ENCODE measurements around the gene CNTLN.
"Not testable (repeated sequence)": the region's sequence is repeated elsewhere in the genome, so short reads cannot be mapped to it uniquely, and the experiment has no call there.

The CNTLN gene

DNA sequence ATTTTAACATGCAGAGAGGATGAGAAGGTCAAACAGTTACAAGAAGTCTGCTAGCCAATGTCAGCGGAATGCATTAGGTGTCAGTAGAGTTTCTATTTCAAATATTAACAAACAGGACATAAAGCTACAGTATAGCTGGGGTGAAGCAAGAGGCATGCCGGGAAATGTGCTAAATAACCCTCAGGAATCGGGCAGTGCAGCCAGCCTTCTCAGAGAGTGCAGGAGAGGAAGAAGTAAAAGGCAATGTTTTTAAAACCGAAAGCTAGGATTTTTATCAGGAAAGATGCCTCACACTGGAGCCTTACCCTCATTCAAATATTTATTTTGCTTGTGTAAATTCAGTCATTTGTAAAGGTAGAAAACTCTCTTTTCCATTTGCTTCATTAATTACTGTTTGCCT, 384.9 kb downstream of the CNTLN start:
- DNase-seq (ENCODE audit: low spot score), result no peak

DNA sequence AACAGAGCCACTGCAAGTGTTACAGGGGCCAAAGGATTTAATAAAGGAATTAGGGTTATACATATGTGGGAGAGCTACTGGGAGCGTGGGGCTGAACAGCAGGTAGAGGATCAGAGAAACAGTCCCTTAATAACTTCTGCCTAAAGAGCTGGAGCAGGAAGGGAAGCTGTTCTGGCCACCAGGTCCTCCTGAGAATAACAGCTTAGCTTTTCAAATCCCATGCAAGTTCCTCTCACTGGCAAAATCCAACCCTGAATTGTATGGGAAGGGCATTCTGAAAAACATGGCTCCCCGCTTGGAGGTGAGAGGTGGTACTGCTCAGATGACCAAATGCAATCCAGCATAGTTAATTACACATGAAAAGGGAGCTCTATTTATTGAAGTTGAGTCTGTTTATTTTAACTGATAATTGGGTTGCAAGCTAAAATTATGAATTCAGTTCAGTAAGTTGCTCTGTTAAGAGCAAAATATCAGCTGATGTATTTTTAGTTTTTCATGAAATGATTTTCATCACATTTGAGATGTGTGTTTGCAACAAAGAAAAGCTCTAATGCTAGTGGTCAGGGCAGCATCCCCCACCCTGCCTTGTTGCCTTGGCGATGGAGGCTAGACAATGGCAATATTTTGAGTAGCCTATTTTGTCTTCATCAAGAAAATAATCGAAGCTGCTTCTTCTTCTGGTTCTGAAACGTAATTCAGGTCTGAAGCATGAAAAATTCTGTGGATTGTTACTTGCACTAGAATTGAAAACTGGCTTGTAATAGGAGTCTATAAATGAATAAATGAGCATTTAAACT, 385.6 kb downstream of the CNTLN start:
- DNase-seq (ENCODE audit: low spot score), result no peak

DNA sequence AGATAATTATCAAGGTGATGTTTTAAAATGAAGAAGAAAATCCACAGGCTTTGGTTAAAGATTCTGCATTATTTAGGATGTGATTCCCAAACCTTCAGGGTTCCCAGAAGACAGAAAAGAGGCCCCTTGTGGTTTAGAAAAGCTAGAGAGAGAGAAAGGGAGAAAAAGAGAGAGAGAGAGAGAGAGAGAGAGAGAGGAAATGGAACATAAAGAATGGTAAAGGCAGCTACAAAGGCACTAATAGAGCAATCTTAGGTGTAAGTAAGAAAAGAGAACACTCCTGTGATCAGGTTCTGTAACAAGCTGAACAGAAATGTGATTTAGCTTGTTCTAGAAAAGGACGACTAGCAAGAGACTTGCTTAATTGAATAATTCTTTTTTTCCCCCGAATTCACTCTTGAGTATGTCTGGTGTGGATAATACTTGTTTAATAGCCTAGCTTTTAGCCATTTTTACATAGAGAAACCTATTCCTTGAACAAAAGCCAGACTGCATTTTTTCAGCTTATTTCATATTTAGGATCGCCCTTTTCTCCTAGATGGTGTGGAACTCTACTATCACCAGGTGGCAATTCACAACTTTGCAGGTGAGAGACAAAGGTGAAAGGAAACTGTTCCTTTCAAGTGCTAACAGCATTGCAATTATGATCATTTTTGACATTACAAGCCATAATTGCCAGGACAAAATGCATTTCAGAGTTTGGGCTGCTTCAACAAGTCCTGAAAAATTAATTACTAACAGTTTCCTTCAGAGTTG, 386.4 kb downstream of the CNTLN start:
- no peak for DNase-seq (ENCODE audit: low spot score)

DNA sequence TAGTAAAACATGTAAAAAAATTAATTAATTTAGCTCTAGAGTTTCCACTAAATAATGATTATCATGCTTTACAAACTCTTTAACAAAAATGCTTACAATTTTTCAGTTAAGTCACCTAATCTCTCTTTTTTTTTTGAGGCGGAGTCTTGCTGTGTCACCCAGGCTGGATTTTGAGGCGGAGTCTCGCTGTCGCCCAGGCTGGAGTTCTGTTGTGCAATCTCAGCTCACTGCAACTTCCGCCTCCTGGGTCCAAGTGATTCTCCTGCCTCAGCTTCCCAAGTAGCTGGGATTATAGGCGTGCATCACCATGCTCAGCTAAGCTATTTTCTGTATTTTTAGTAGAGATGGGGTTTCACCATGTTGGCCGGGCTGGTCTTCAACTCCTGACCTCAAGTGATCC, 391.9 kb downstream of the CNTLN start:
- not testable (repeated sequence) for DNase-seq (ENCODE audit: low spot score)

DNA sequence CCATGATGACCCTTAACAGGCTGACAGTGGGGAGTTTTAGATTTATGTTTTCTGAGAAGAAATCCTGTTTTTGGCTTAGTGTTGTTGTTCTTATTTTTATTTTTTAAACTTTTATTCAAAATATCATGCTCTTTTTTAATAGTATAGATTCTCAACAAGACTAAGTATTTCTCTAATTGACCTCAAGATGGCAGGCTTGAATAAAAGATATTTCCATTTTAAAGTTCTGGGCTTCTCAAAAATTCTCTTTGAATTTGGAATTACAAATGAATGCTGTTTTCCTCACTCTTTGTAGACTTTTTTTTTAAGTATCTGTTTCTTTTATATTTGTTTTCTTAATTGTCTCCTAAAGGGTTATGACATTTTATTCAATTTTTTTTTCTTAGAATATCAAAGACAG, 394.0 kb downstream of the CNTLN start:
- peak; percentile 47 for DNase-seq (ENCODE audit: low spot score)

DNA sequence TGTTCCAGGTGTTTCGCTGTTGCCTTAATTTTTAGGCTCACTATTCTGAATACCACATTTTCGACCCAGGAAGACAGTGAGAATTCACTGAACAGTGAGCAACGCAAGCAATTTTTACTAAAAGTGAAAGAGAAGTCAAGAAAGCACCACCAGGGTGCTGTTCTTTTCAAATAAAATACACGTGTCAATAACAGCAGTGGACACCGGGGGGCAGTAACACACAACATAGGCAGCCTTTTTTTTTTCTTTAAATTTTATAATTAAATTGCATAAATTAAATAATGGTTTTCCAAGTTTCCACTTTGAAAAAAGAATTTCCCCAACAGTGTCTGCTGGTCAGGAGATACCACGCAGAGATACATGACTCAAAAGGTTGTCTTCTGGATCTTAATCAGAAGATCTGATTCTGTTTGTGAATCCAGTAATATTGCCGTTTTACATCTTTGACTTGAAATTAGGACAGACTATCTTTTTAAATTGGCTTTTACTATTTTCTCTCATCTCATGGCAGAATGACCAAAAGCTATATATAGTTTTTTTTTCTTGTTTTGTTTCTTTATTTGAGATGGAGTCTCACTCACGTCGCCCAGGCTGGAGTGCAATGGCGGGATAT, 396.9 kb downstream of the CNTLN start:
- DNase-seq (ENCODE audit: low spot score), result peak; percentile 23

DNA sequence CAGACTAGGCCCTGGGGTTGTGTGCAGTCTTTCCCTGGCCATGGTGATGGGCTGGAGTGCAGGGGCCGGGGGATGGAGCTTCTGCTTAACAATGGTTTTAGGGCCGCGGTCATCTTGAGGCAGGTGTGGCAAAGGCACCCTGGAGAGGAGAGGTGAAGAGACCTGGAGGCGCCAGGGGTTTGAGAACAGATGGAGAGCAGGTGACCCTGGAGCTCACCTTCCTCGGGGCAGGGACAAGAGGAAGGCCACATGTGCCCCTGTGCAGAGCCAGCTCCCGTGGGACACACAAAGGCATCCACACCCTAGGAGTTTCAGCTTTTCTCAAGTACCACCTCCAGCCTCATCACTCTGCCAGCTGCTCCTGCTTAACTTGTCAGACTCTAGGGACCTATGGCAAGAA, 397.6 kb downstream of the CNTLN start:
- no peak for DNase-seq (ENCODE audit: low spot score)

DNA sequence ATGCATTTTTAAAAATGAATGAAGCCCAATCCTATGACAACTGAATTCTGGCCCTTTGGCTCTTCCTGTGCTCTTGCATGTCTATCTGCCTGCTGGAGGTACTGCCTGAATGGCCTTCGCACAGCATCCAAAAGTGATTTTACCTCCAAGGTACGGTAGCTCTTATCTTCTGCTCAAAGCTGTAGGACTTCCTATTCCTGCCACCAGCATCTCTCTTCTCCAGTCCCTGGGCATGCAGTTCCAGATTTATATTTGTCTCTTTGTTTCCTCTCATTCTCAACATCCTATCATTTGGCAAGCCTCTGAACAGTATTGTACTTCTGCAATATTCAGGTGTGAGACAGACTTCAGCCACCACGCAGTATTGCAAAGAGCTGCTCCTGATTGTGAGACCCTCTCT, 400.3 kb downstream of the CNTLN start:
- DNase-seq (ENCODE audit: low spot score), result no peak

DNA sequence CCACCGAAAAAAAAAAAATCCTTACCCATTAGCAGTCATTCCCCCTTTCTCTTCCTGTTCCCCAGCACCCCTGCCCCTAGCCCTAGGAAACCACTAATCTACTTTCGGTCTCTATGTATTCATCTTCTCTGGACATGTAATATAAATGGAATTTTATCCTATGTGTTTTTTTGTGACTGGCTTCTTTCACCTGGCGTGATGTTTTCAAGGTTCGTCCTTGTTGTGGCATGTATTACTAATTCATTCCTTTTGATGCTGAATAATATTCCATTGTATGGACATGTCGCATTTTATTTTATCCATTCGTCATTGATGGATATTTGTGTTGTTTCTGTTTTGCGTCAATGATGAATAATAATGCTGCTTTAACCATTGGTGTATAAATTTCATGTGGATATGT, 401.2 kb downstream of the CNTLN start:
- no peak for DNase-seq (ENCODE audit: low spot score)

DNA sequence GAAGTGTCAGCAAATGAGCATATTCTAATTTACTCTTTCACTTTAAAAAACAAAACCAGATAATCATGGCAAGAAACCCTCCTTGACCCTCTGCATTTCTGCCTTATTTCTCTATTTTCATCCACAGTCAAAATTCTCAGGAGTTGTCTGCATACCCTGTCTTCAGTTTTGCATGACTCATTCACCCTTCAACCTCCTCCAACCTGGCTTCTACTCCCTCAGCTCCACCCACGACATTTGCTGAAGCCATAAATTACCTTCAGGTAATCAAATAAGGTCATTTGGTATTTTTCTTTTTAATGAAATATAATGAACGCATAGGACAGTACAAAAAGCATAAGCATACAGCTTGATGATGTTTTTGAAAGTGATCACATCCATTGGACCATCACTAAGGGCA, 416.2 kb downstream of the CNTLN start:
- no peak for DNase-seq (ENCODE audit: low spot score)

Measured in pons (tissue), 1 donor.